A549 (cell line): ENCODE measurements around the gene KCNE2. TPM values are rescaled to one million over a fixed set of nuclear protein-coding genes. Genes with fewer than 3 reads are reported as not detected.

Experiments
- ATAC-seq, 2 experiments: fragments of 200-7000 bp in 1 of 2; fragments of >200 bp in 1 of 2; cut with Nextera tagmentation in 1 of 2; cut with Tn5 transposase in 1 of 2; 3 replicates each; pipeline versions ENCODE4 v1.8.0 to v1.9.1; 2018 to 2020; ENCODE audit warnings: mild to moderate bottlenecking in 1 of 2, moderate library complexity in 1 of 2
- CTCF ChIA-PET: fragments of 300-600 bp; sonication (Branson Sonifier 250); formaldehyde crosslinking; extraction: SDS; loops from one replicate; lab custom pipeline; 2021; ENCODE audit warnings: antibody characterized with exemption, inconsistent platforms; lab: Yijun Ruan, JAX
- POLR2A ChIA-PET: fragments of 350-600 bp; formaldehyde crosslinking; extraction: SDS; loops from one replicate; lab custom pipeline; 2021; ENCODE audit warnings: antibody characterized with exemption, inconsistent platforms; lab: Yijun Ruan, JAX
- DNase-seq, 2 experiments: peaks; one replicate each; pipeline versions ENCODE4 v3.0.0 to v3.0.0-alpha.2; 2011 to 2016; ENCODE audit warnings: low read depth in 1 of 2, low spot score in 1 of 2
- FAIRE-seq: peaks from 2 replicates; lab custom pipeline; 2011; peaks lifted over from hg19 to GRCh38; lab: Jason Lieb, UNC
- H3K27ac ChIP-seq, 2 experiments: fragments of >200 bp; sonication (Bioruptor Twin); formaldehyde crosslinking; 3 replicates each; pipeline ENCODE4 v1.5.1; 2016 to 2017
- H3K4me1 ChIP-seq: fragments of >200 bp; sonication (Bioruptor Twin); formaldehyde crosslinking; 3 replicates; pipeline ENCODE4 v1.6.1; 2016
- H3K4me2 ChIP-seq: fragments of >200 bp; sonication (Bioruptor Twin); formaldehyde crosslinking; 3 replicates; pipeline ENCODE4 v1.6.1; 2016
- H3K4me3 ChIP-seq: fragments of >200 bp; sonication (Bioruptor Twin); formaldehyde crosslinking; 3 replicates; pipeline ENCODE4 v1.5.1; 2016
- H3K9me3 ChIP-seq: fragments of >200 bp; sonication (Bioruptor Twin); formaldehyde crosslinking; 3 replicates; pipeline ENCODE4 v1.6.1; 2016
- BCL3 ChIP-seq: fragments of >200 bp; sonication (Bioruptor Twin); formaldehyde crosslinking; IDR thresholded peaks from 3 replicates; pipeline ENCODE4 v1.6.1; 2016
- BHLHE40 ChIP-seq: IDR thresholded peaks from 2 replicates; pipeline ENCODE4 v1.6.1; 2012; ENCODE audit warnings: low read depth, low read length, inconsistent platforms
- CBX2 ChIP-seq: fragments of 200-600 bp; sonication (generic); IDR thresholded peaks from 2 replicates; pipeline ENCODE4 v1.6.1; 2016; ENCODE audit warnings: low read depth, mild to moderate bottlenecking, borderline replicate concordance
- CBX8 ChIP-seq: fragments of 200-600 bp; sonication (generic); IDR thresholded peaks from 2 replicates; pipeline ENCODE4 v1.6.1; 2016
- CEBPB ChIP-seq, 2 experiments: fragments of >200 bp in 1 of 2; sonication (Bioruptor Twin) in 1 of 2; formaldehyde crosslinking in 1 of 2; IDR thresholded peaks; 2 replicates each; pipeline ENCODE4 v1.6.1; 2012 to 2016
- CHD2 ChIP-seq: fragments of 150-350 bp; IDR thresholded peaks from 2 replicates; pipeline ENCODE4 v1.6.1; 2014; ENCODE audit warnings: low read length; ENCODE audit not compliant: partially characterized antibody
- CHD4 ChIP-seq: fragments of 200-600 bp; sonication (generic); IDR thresholded peaks from 2 replicates; pipeline ENCODE4 v1.6.1; 2016; ENCODE audit warnings: antibody characterized with exemption, mild to moderate bottlenecking, borderline replicate concordance
- EHF ChIP-seq: fragments of 250-450 bp; sonication (Bioruptor Pico); IDR thresholded peaks from 2 replicates; pipeline ENCODE4 v1.5.0; 2020; ENCODE audit warnings: mild to moderate bottlenecking
- EHMT2 ChIP-seq: fragments of 200-600 bp; sonication (generic); IDR thresholded peaks from 2 replicates; pipeline ENCODE4 v1.6.1; 2016; ENCODE audit warnings: antibody characterized with exemption, low read depth, mild to moderate bottlenecking, moderate library complexity
- FOSL2 ChIP-seq, 2 experiments: fragments of 450-650 bp in 1 of 2; fragments of >200 bp in 1 of 2; sonication (Bioruptor Twin) in 1 of 2; formaldehyde crosslinking; IDR thresholded peaks; 2 replicates each; pipeline versions ENCODE4 v1.5.0 to v1.6.1; 2016 to 2020; ENCODE audit warnings: mild to moderate bottlenecking in 1 of 2, moderate library complexity in 1 of 2
- GATA3 ChIP-seq: IDR thresholded peaks from 2 replicates; pipeline ENCODE4 v1.6.1; 2012; ENCODE audit warnings: borderline replicate concordance
- HDAC2 ChIP-seq: fragments of 200-600 bp; sonication (generic); IDR thresholded peaks from 2 replicates; pipeline ENCODE4 v1.6.1; 2016
- HEYL ChIP-seq: fragments of 250-450 bp; sonication (Bioruptor Pico); IDR thresholded peaks from 2 replicates; pipeline ENCODE4 v1.8.0; 2021; ENCODE audit warnings: mild to moderate bottlenecking, moderate library complexity
- HOXA7 ChIP-seq: fragments of 250-450 bp; sonication (Bioruptor Pico); IDR thresholded peaks from 2 replicates; pipeline ENCODE4 v1.5.0; 2020; ENCODE audit warnings: mild to moderate bottlenecking, moderate library complexity
- HOXB5 ChIP-seq: fragments of 250-450 bp; sonication (Bioruptor Pico); IDR thresholded peaks from 2 replicates; pipeline ENCODE4 v1.5.0; 2020; ENCODE audit warnings: mild to moderate bottlenecking, moderate library complexity
- JUNB ChIP-seq: fragments of >200 bp; sonication (Bioruptor Twin); formaldehyde crosslinking; IDR thresholded peaks from 2 replicates; pipeline ENCODE4 v1.6.1; 2016
- KDM5A ChIP-seq: fragments of 200-600 bp; sonication (generic); IDR thresholded peaks from 2 replicates; pipeline ENCODE4 v1.6.1; 2016; ENCODE audit warnings: antibody characterized with exemption, mild to moderate bottlenecking
- MAX ChIP-seq: IDR thresholded peaks from 2 replicates; pipeline ENCODE4 v1.6.1; 2012
- MYC ChIP-seq: IDR thresholded peaks from 2 replicates; pipeline ENCODE4 v1.6.1; 2012; ENCODE audit warnings: mild to moderate bottlenecking, inconsistent platforms, low read length, improper control_type of control experiment, borderline replicate concordance
- NFE2L2 ChIP-seq: fragments of 150-350 bp; conservative IDR thresholded peaks from 2 replicates; pipeline ENCODE4 v1.6.1; 2014; ENCODE audit warnings: low read length
- PHF8 ChIP-seq: fragments of 200-600 bp; sonication (generic); IDR thresholded peaks from 2 replicates; pipeline ENCODE4 v1.6.1; 2016; ENCODE audit warnings: low read depth, mild to moderate bottlenecking, antibody characterized with exemption, moderate library complexity, borderline replicate concordance
- POLR2A ChIP-seq: IDR thresholded peaks from 2 replicates; pipeline ENCODE4 v1.6.1; 2012; ENCODE audit warnings: mild to moderate bottlenecking, low read length
- POLR2AphosphoS2 ChIP-seq: conservative IDR thresholded peaks from 2 replicates; pipeline ENCODE4 v1.6.1; 2012; ENCODE audit warnings: low read length, improper control_type of control experiment, inconsistent platforms
- RARB ChIP-seq: fragments of 250-450 bp; sonication (Bioruptor Pico); IDR thresholded peaks from 2 replicates; pipeline ENCODE4 v1.8.0; 2021; ENCODE audit warnings: mild to moderate bottlenecking, moderate library complexity
- RCOR1 ChIP-seq: fragments of 150-350 bp; IDR thresholded peaks from 2 replicates; pipeline ENCODE4 v1.6.1; 2014; ENCODE audit warnings: antibody characterized with exemption, low read length, low read depth
- RFX5 ChIP-seq: fragments of 450-650 bp; IDR thresholded peaks from 2 replicates; pipeline ENCODE4 v1.7.1; 2014; ENCODE audit warnings: antibody characterized with exemption, mild to moderate bottlenecking, moderate library complexity
- RNF2 ChIP-seq: fragments of 200-600 bp; sonication (generic); IDR thresholded peaks from 2 replicates; pipeline ENCODE4 v1.6.1; 2016; ENCODE audit warnings: low read depth, mild to moderate bottlenecking, antibody characterized with exemption, moderate library complexity, borderline replicate concordance
- SREBF2 ChIP-seq: fragments of 450-650 bp; IDR thresholded peaks from 2 replicates; pipeline ENCODE4 v1.6.1; 2014; ENCODE audit warnings: mild to moderate bottlenecking, moderate library complexity
- ZC3H11A ChIP-seq: fragments of 450-650 bp; IDR thresholded peaks from 2 replicates; pipeline ENCODE4 v1.6.1; 2014; ENCODE audit warnings: antibody characterized with exemption, mild to moderate bottlenecking
- ZFP36 ChIP-seq: fragments of 450-650 bp; IDR thresholded peaks from 2 replicates; pipeline ENCODE4 v1.6.1; 2014; ENCODE audit warnings: borderline replicate concordance; ENCODE audit not compliant: partially characterized antibody
- WGBS: methylation state at CpG from one replicate; pipeline ENCODE4 v1.1.6; 2017; ENCODE audit errors: missing lambda C conversion rate; 5-methylcytosine and 5-hydroxymethylcytosine counted together
- polyA minus RNA-seq: library from RNA; depleted of rRNA, polyadenylated mRNA; stranded (reverse); fragments of >200 nt; gene quantifications from 2 replicates; pipeline ENCODE4 v1.2.3, GENCODE V29; 2011; rRNA and poly(A)+ RNA removed
- polyA plus RNA-seq, 4 experiments: library from polyadenylated mRNA; depleted of rRNA in 3 of 4; stranded (reverse); fragments of >200 nt; fragmentation: RNase III in 1 of 4; extraction: RNeasy Plus Mini Kit Qiagen cat#74134 plus additional on column Dnase treatment in 1 of 4; gene quantifications; 2 replicates in 3 of 4; 3 replicates in 1 of 4; pipeline ENCODE4 v1.2.3, GENCODE V29; 2011 to 2017
- TF ChIP-seq, protein P1 (sequence below): fragments of 250-450 bp; sonication (Bioruptor Pico); IDR thresholded peaks from 2 replicates; pipeline ENCODE4 v1.5.0; 2020; ENCODE audit warnings: low read depth, mild to moderate bottlenecking, moderate library complexity
- TF ChIP-seq, protein P2 (sequence below): fragments of 450-650 bp; IDR thresholded peaks from 2 replicates; pipeline ENCODE4 v1.6.1; 2014; ENCODE audit warnings: antibody characterized with exemption

KCNE2 gene
- polyA plus RNA-seq (2011; rRNA removed), result not detected in 2 replicates
- not detected in 2 replicates for polyA plus RNA-seq (2012; cell fraction: cytosol; rRNA removed)
- polyA plus RNA-seq (2012; cell fraction: nucleus; rRNA removed), result not detected in 2 replicates
- polyA plus RNA-seq (2017; fragmentation: RNase III; extraction: RNeasy Plus Mini Kit Qiagen cat#74134 plus additional on column Dnase treatment), result not detected in 3 replicates
- polyA minus RNA-seq, result not detected in 2 replicates

DNA sequence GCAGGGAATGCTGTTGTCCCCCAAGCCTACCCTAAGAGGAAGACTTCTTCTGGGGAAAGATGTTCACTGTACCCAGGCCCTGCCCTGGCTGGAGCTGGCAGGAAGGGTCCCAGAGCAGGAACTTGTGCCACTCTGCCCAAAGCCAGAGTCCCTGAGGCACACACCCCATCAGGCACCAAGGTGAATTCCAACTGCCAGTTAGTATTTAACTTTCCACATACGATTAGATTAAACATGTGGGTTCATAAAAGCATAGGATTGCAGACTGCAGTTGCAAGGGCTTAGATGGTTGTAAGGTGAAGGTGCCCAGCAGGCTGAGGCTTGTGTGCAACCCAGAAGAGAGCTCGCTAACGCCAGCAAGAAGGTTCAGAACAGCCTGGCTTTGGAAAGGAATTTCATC lies at the start of gene KCNE2:
TSS of gene KCNE2 (plus strand) at position 274 of the 400 bp plus-strand sequence. CDS start 6,473 bp downstream, outside the sequence.
- ChIA-PET CTCF (interaction anchor here (2.9 to 4.1 kb wide), 2 partner anchors 16 to 232 kb away, joined by 10 to 19 read pairs; no protein-coding TSS in a partner anchor), POLR2A (no interaction called here)
- ATAC-seq (no peak), DNase-seq (no peak), FAIRE-seq (no peak)
- H3K4me1 ChIP-seq, result 0 out of 3 replicates have a peak, but pooled peaks cover 4% of the 10 kb centered on the region
- no peak within 1 kb of the TSS for H3K4me3 ChIP-seq
- no peaks in the 10 kb centered on the region; the same call in 2 of the 3 replicates for H3K9me3 ChIP-seq
- TF ChIP-seq EHF (no peak), CHD2 (no peak), PHF8 (no peak), ZFP36 (no peak), POLR2AphosphoS2 (no peak), HOXA7 (CRISPR knock-in tag) (no peak), KDM5A (no peak), CEBPB (IDR thresholded peaks at IDR 0.05) (no peak), EHMT2 (no peak), GATA3 (no peak), CHD4 (no peak), FOSL2 (IDR thresholded peaks at IDR 0.05) (no peak), FOSL2 (CRISPR knock-in tag; IDR thresholded peaks at IDR 0.05) (no peak), RNF2 (no peak), BHLHE40 (no peak), JUNB (no peak), NFE2L2 (no peak)
- TF ChIP-seq, protein P1, sequence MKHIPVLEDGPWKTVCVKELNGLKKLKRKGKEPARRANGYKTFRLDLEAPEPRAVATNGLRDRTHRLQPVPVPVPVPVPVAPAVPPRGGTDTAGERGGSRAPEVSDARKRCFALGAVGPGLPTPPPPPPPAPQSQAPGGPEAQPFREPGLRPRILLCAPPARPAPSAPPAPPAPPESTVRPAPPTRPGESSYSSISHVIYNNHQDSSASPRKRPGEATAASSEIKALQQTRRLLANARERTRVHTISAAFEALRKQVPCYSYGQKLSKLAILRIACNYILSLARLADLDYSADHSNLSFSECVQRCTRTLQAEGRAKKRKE (CRISPR knock-in tag), result no peak
- no peak within 1 kb of the TSS for H3K4me2 ChIP-seq
- 68% methylated on average over 3 of the region's 3 CpGs for WGBS
- H3K27ac ChIP-seq, result no peak within 1 kb of the TSS

GRCh38 chr21:34319585-34319984 lies 44.2 kb upstream of the KCNE2 start:
- no peak for DNase-seq
- ATAC-seq, result no peak
- ChIA-PET CTCF (no interaction called here), POLR2A (no interaction called here)
- Histone ChIP-seq H3K4me1 (no peaks in the 10 kb centered on the region), H3K4me2 (no peak overlapping the region), H3K27ac (no peak overlapping the region), H3K9me3 (no peaks in the 10 kb centered on the region), H3K4me3 (no peak overlapping the region)
- TF ChIP-seq NFE2L2 (no peak), RFX5 (no peak), HOXA7 (CRISPR knock-in tag) (no peak), SREBF2 (no peak), HDAC2 (no peak), CBX2 (no peak), ZC3H11A (no peak), POLR2A (no peak), RCOR1 (no peak)
- FAIRE-seq, result no peak
- WGBS, result 23% methylated on average over 3 of the region's 3 CpGs

DNA sequence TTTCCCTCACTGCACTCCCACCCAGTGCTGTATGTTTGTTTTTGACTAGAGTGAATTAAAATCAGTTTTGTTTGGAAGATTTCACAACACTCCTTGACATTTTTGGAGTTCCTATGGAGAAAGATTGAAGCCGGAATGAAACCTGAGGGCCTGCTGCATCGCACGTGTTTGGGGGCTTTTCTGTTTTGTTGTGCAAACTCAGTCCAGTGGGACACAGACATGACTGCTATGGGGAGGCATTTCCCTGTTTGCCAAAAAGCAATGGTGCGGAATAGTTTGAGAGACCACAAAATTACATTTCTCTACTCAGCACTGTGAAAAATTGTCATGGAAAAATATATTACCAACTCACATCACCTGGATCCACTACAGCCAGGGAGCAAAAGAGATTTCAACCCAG lies 43.8 kb upstream of the KCNE2 start:
- Histone ChIP-seq H3K27ac (no peak overlapping the region), H3K4me2 (no peak overlapping the region), H3K4me3 (no peak overlapping the region), H3K4me1 (no peaks in the 10 kb centered on the region), H3K9me3 (no peaks in the 10 kb centered on the region)
- CTCF ChIA-PET, result no interaction called here
- 32% methylated on average over 4 of the region's 4 CpGs for WGBS
- DNase-seq, result no peak
- no peak for FAIRE-seq
- no peak for ATAC-seq
- POLR2A ChIA-PET, result no interaction called here
- TF ChIP-seq BCL3 (no peak), MYC (no peak), CHD2 (no peak), CBX2 (no peak), KDM5A (no peak), RARB (CRISPR knock-in tag) (no peak), POLR2A (no peak), HOXB5 (CRISPR knock-in tag) (no peak), BHLHE40 (no peak), MAX (no peak), GATA3 (no peak), HEYL (no peak), RCOR1 (no peak), CBX8 (no peak), RFX5 (no peak)
- TF ChIP-seq, protein P2, sequence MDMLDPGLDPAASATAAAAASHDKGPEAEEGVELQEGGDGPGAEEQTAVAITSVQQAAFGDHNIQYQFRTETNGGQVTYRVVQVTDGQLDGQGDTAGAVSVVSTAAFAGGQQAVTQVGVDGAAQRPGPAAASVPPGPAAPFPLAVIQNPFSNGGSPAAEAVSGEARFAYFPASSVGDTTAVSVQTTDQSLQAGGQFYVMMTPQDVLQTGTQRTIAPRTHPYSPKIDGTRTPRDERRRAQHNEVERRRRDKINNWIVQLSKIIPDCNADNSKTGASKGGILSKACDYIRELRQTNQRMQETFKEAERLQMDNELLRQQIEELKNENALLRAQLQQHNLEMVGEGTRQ, result no peak
